SH-SY5Y (cell line): ENCODE results near the gene PVALEF.

Experiments
- GATA2 ChIP-seq: IDR thresholded peaks from 2 replicates; pipeline ENCODE4 v1.6.1; 2011; ENCODE audit warnings: mild to moderate bottlenecking, low read depth, low read length
- GATA3 ChIP-seq: IDR thresholded peaks from 2 replicates; pipeline ENCODE4 v1.6.1; 2011; ENCODE audit warnings: low read depth, mild to moderate bottlenecking, low read length, moderate library complexity

DNA sequence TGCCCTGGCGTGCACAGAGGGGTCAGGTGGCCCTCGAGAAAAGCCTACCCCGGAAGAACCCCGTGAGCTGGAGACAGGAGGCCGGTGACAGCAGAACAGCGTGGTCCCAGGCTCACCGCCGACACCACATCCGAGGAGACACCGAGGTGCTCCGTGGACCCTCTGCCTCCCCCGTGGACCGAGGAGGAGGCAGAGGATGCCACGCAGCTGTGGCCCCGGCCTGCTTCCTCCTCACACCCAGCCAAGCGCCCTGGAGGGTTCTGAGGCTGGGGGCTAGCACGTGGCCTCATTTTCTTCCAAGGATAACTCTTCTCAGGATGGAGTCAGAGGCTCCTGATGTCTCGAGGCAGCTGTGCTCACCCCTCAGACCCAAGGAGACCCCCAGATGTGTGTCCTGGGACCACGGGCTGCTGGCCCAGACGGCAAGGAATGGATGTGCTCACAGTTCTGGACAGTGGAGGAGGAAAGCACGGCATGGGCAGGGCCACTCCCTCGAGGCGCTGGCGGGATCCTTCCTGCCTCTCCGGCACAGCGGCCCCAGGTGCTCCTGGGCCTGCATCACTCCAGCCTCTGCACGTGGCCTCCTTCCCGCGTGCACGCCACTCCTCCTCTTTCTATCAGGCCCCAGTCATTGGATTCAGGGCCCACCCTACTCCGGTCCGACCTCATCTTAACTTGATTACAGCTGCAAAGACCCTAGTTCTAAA, 4.4 kb upstream of the PVALEF start:
- TF ChIP-seq GATA3 (no peak), GATA2 (no peak)
